ENCODE measurements around the gene CIITA.

CIITA gene

GRCh38 chr16:10946308-10946707 lies 69.3 kb downstream of the CIITA start:
- peak overlapping the region; percentile 35; the same call in 1 of the 2 replicates for H3K27ac ChIP-seq
- CTCF ChIA-PET: interaction anchor here (0.6 to 0.8 kb wide), 3 partner anchors 17 to 852 kb away, joined by 3 to 4 read pairs (median 3); no protein-coding TSS in a partner anchor

GRCh38 chr16:10947211-10947787 lies 70.3 kb downstream of the CIITA start:
- H3K27ac ChIP-seq: no peak overlapping the region
- no peak for DNase-seq (ENCODE audit: low spot score)
- ChIA-PET POLR2A (ENCODE audit: low non-redundant PET) (no interaction called here), CTCF (no interaction called here)
- no peak for TF ChIP-seq CTCF (conservative IDR thresholded peaks at IDR 0.05; ENCODE audit: low read depth)

More at GRCh38 chr16:10946308-10946707, 69.3 kb downstream of the CIITA start:
- no peak for TF ChIP-seq CTCF (conservative IDR thresholded peaks at IDR 0.05; ENCODE audit: low read depth)
- peak; percentile 70 for DNase-seq (ENCODE audit: low spot score)
- POLR2A ChIA-PET (ENCODE audit: low non-redundant PET): no interaction called here

- CTCF ChIA-PET: interaction anchor here (0.5 to 2.4 kb wide), 5 partner anchors 9 to 385 kb away, joined by 3 to 10 read pairs (median 6); no protein-coding TSS in a partner anchor
- POLR2A ChIA-PET (ENCODE audit: low non-redundant PET): no interaction called here
- peak overlapping the region; percentile 5; the same call in 1 of the 2 replicates for H3K27ac ChIP-seq
- no peak for DNase-seq (ENCODE audit: low spot score)
- TF ChIP-seq CTCF (conservative IDR thresholded peaks at IDR 0.05; ENCODE audit: low read depth): no peak
Observed at GRCh38 chr16:10949424-10949970, 72.5 kb downstream of the CIITA start.

GRCh38 chr16:10950393-10950792 lies 73.4 kb downstream of the CIITA start:
- peak; percentile 36 for DNase-seq (ENCODE audit: low spot score)
- TF ChIP-seq CTCF (conservative IDR thresholded peaks at IDR 0.05; ENCODE audit: low read depth): no peak
- no peak overlapping the region for H3K27ac ChIP-seq
- POLR2A ChIA-PET (ENCODE audit: low non-redundant PET): no interaction called here
- CTCF ChIA-PET: interaction anchor here (0.5 to 2.4 kb wide), 4 partner anchors 8 to 385 kb away, joined by 3 to 10 read pairs (median 8); no protein-coding TSS in a partner anchor

- CTCF ChIA-PET: interaction anchor here (1.8 kb wide), 1 partner anchor 12 kb away, joined by 6 read pairs; no protein-coding TSS in a partner anchor
- H3K27ac ChIP-seq: no peak overlapping the region
- POLR2A ChIA-PET (ENCODE audit: low non-redundant PET): no interaction called here
- no peak for TF ChIP-seq CTCF (conservative IDR thresholded peaks at IDR 0.05; ENCODE audit: low read depth)
- DNase-seq (ENCODE audit: low spot score): no peak
Observed at GRCh38 chr16:10951026-10951425, 74.0 kb downstream of the CIITA start.

GRCh38 chr16:10954903-10955302 lies 77.9 kb downstream of the CIITA start:
- H3K27ac ChIP-seq: no peak overlapping the region
- ChIA-PET CTCF (interaction anchor here (0.7 to 2.2 kb wide), 4 partner anchors 9 to 418 kb away, joined by 3 to 11 read pairs (median 4); no protein-coding TSS in a partner anchor), POLR2A (ENCODE audit: low non-redundant PET) (no interaction called here)
- no peak for TF ChIP-seq CTCF (conservative IDR thresholded peaks at IDR 0.05; ENCODE audit: low read depth)
- DNase-seq (ENCODE audit: low spot score): no peak
